Measurements from ENCODE around the gene CFAP97.

Gene CFAP97

GRCh38 chr4:185189606-185190305, 14.0 kb downstream of the CFAP97 start:
- H3K4me3 ChIP-seq (ENCODE audit: low read depth, low read length): no peak overlapping the region
- no peak for TF ChIP-seq CTCF (IDR thresholded peaks at IDR 0.05; ENCODE audit: low read depth, low read length)
- TF ChIP-seq MYC (IDR thresholded peaks at IDR 0.05; ENCODE audit: low read depth, low read length): no peak
- no peak for TF ChIP-seq POLR2A (IDR thresholded peaks at IDR 0.05; ENCODE audit: extremely low read depth, insufficient read length)
- TF ChIP-seq MAX (IDR thresholded peaks at IDR 0.05; ENCODE audit: low read depth, low read length): no peak
- DNase-seq (ENCODE audit: low read depth): no peak

GRCh38 chr4:185186769-185187168, 17.0 kb downstream of the CFAP97 start:
- no peak for DNase-seq (ENCODE audit: low read depth)
- TF ChIP-seq MYC (IDR thresholded peaks at IDR 0.05; ENCODE audit: low read depth, low read length): no peak
- TF ChIP-seq MAX (IDR thresholded peaks at IDR 0.05; ENCODE audit: low read depth, low read length): no peak
- TF ChIP-seq POLR2A (IDR thresholded peaks at IDR 0.05; ENCODE audit: extremely low read depth, insufficient read length): no peak
- no peak for TF ChIP-seq CTCF (IDR thresholded peaks at IDR 0.05; ENCODE audit: low read depth, low read length)
- no peak overlapping the region for H3K4me3 ChIP-seq (ENCODE audit: low read depth, low read length)

- peak; percentile 86 for DNase-seq (ENCODE audit: low read depth)
- H3K4me3 ChIP-seq (ENCODE audit: low read depth, low read length): no peak overlapping the region
- TF ChIP-seq CTCF (IDR thresholded peaks at IDR 0.05; ENCODE audit: low read depth, low read length): peak; percentile 72
- no peak for TF ChIP-seq POLR2A (IDR thresholded peaks at IDR 0.05; ENCODE audit: extremely low read depth, insufficient read length)
These were observed 20.0 kb downstream of the CFAP97 start for GRCh38 chr4:185183622-185184281.

- TF ChIP-seq POLR2A (IDR thresholded peaks at IDR 0.05; ENCODE audit: extremely low read depth, insufficient read length) (no peak), CTCF (IDR thresholded peaks at IDR 0.05; ENCODE audit: low read depth, low read length) (no peak), MYC (IDR thresholded peaks at IDR 0.05; ENCODE audit: low read depth, low read length) (no peak), MAX (IDR thresholded peaks at IDR 0.05; ENCODE audit: low read depth, low read length) (no peak)
These were observed 21.6 kb downstream of the CFAP97 start for GRCh38 chr4:185182239-185182638.

GRCh38 chr4:185179488-185179887, 24.3 kb downstream of the CFAP97 start:
- no peak for DNase-seq (ENCODE audit: low read depth)
- no peak for TF ChIP-seq CTCF (IDR thresholded peaks at IDR 0.05; ENCODE audit: low read depth, low read length)
- no peak for TF ChIP-seq POLR2A (IDR thresholded peaks at IDR 0.05; ENCODE audit: extremely low read depth, insufficient read length)
- no peak overlapping the region for H3K4me3 ChIP-seq (ENCODE audit: low read depth, low read length)

More at GRCh38 chr4:185182239-185182638, 21.6 kb downstream of the CFAP97 start:
- H3K4me3 ChIP-seq (ENCODE audit: low read depth, low read length): no peak overlapping the region
- no peak for DNase-seq (ENCODE audit: low read depth)

Measured in NB4 (cell line).